ENCODE results near the gene ZNF415.
"Not testable (repeated sequence)": the region's sequence is repeated elsewhere in the genome, so short reads cannot be mapped to it uniquely, and the experiment has no call there.

ZNF415 gene

DNA sequence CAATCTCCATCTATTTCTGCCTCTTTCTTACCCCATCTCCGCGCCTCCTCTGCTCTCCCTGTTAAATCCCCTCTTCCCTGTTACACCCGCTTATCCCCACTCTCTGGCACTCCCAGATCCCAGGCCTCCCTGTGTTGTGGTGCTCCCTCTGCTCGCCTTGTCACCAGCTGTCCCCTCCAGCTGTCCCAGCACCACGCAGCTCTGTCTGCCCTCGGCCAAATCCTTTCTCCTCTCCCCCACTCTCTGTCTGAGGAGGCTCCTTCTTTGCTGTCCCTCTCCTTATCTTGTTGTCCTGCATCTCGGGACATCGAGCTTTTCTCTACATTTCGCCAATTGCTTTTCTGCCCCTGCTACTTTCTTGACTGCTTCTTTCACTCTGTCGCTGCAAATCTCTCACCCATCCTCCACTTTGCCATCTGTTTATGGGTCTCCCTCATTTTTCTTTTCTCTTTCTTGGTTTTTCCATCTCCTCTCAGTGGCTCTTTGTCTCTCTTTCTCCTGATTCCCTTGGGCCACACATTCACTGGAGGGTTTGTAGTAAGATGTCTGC is 30.4 kb downstream of the ZNF415 start:
- DNase-seq: peak; percentile 67

DNA sequence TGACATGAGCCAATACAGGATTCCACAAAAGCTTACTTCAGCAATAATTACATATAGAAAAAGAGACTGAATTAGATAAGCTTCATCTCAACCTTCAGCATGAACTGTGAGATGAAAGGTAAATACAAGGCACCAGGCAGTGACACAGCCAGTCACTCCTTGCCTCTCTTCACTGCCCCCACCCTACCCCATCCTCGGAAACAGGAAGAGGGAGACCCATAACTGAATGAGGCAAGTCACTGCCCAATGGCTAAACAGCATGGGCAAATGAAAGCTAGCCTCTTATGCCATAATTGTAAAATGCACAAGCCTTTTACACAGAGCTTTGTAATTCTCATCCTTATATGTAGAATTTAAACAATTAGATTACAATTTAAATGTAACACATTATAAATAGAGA is 31.2 kb downstream of the ZNF415 start:
- no peak for DNase-seq

DNA sequence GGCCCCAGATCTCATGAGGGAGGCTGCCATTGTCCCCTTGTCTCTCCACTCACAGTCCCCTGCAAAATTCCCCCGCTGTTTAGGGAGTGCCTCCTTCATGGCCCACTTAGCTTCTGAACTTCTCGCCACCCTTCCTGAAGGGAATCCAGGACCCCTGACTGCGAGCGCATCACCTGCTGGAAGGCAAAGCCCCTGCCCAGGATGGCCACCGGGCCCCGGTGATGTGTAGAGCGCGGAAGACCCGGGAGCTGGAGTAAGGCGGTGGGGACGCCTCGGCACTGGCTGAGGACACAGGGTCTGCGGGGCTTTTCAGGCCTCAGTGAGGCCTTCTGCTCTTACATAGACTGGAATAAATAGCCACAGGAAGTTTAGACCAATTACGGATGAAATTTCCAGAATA is 34.1 kb downstream of the ZNF415 start:
- not testable (repeated sequence) for DNase-seq

DNA sequence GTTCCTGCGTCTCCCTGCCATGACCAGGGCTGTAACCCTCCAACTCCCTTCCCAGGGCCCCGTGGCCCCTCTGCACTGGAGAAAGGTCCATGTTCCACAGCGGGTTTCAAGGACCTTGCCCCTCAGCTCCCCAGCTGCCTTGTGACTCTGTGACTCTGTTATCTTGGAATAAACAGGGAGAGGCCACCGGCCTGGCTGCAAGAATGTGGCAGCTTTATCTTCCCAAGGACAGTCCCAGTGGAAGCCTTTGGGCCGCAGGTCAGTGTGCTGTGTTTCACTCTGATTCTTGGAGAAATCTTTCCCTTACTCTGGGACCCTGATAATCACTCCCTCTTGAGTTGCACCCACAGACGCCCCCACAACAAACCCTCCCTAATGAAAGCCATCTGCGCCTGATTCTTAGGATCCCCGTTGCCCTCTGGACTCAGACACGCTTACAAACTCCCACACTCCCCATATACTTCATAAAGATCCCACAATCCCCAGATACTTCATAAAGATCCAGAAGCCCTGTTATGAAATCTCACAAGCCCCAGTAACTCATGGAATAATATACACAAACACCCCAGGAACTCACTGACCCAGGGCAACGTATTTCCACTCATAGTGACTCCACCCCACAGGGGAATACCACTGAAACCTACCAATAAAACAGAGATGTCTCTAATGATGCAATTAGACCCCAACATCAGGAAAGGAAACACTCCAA is 35.6 kb downstream of the ZNF415 start:
- not testable (repeated sequence) for DNase-seq

DNA sequence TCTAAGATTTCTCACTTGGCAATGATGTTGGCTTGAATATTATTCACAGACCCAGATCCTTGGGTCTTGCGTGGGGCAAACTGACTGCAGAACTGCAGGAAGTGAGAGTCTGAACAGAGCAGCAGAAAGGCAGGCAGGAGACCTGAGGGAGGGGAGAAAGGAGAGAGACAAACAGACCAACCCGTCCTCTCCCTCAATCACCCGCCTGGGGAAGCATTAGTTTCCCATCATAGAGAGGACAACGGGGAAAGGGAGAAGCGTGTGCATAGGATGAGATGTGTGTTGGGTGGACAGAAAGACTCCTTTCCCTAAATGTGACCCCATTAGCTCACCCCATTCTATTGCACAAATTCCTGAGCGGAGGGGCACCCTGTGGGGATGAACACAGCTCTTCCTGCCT is 36.1 kb downstream of the ZNF415 start:
- DNase-seq: not testable (repeated sequence)

DNA sequence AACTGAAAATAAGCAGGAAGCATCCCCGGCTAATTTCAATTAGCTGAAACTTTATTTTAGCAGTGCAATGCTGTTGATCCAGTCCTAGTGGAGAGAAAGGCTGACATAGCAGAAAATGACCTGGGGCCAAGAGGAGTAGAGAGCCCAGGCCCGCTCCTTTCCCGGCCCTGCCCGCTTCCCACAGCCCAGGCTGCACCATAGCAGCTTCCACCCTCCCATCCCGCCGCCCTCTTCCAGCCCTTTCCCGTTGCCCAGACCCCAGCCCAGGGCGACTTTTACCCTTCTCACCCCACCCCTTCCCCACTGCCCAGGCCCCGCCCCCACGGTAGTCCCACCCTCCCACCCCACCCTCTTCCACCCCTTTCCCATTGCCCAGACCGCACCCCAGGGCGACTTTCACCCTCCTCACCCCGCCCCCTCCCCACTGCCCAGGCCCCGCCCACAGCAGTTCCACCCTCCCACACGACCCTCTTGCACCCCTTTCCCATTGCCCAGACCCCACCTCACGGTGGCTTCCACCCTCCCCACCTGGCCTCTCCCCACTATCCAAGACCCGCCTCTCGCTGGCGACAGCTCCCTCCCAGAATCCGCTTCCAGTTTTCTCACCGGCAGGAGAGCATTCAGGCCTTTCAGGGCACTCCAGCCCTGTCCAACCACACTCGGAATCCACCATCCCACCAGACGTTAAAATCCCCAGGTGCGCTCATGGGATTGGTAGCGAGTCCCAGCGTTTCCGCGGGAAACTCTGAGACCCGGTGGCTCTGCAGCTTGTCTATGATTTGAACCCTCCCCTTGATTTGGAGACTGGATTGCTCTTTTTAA is 37.7 kb downstream of the ZNF415 start:
- DNase-seq: no peak

DNA sequence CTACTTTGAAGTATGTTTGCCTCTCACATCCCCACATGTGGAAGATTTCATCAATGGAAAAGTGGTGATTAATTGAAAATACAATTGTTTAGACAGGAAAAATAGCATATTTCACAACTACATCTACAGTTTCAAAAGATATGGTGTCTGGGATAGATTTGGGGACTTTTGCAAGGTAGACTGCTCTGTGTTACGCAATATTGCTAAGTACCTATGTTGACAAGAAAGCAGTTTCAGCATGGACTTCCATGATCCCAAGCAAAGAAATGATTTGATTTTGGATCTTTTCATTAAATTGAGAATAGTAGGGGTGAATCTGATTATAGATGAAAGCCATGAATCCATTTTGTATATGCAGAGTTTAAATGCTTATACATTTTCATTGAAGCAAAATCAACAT is 40.0 kb downstream of the ZNF415 start:
- no peak for DNase-seq

DNA sequence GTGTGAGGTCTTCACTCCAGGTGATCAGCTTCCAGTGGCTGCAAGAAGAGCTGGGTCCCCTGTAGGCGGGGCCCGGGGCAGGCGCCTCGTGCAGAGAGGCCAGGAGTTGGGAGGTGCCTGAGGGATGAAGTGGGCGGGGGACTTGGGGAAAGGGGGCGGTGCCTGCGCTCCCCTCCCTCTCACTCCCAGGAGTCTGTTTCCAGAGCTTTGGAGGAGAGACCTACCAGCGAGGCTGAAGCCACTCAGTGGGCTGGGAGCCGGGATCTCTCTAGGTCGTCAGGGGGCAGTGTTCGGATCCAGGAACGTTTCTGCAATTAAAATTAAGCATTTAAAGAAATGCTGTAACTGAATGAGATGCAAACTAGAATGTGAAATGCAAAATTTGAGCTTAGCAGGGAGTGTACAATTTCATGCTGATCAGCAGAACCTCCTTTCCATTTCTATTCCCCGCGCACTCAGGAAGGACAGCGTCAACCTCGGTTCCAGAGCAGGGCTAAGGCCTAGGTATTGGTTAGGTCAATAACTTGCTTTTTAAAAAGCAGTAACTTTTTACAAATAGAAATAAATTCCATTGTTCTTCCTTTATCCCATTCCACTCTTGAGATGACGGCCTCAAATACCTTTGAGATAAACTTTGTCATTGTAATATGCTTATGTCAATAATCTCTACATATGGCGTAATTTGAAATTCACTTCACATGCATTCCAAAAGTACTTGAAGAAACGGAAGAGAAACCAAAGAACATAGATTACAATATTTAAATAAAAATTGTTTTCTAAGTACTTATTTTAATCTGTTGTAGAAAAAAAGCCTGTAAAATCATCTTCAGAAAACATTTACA is 41.1 kb downstream of the ZNF415 start:
- DNase-seq: no peak

DNA sequence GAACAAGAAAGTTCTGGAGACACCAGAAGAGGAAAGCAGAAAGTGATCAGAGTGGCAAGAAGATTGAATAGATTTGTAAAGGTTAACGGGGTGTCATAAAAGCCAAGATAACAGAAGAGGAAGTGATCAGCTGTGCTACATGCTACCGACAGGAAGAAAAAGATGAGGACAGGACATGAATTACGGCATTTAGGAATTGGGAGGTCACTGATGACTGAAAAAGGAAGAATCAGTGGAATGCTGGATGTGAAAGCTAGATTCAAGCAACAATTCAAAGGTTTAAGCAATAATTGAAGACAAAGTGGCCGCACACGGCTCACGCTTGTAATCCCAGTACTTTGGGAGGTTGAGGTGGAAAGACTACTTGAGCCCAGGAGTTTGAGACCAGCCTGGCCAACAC is 44.6 kb downstream of the ZNF415 start:
- DNase-seq: no peak

DNA sequence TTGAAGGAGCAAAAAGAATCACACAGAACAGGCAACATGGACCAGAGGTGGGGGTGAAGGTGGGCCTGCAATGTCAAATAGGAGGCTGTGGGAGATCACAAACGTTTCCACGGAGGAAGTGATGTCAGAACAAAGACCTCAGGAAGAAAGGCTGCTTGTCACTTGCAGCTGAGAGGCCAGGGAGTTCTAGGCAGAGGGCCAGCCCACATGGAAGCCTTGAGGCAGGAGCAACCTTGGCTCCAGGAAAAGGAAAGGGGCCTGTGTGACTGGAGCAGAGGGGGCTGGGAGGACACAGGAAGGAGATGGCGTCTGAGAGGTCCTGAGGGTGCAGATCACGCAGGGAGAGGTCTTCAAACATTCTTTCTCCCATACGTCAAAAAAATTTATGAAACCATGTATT is 45.8 kb downstream of the ZNF415 start:
- DNase-seq: no peak

DNA sequence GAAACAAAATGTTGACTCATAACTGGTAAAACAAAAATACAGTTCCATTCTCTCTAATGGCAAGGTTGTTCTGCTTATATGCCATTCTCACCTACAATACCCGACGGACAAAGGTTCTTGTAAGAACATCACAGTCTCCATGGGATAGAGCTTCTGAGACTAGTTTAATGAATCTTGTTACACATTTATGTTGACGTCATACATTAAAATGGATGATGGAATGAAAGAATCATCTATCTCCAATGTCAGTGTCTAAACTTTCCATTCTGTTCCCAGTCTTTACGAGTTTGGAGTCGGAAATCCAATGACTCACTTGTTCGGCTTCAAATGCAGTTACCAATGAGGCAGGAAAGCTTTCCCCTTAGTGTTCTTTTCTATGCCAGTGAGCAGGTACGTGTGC is 47.2 kb downstream of the ZNF415 start:
- DNase-seq: no peak

DNA sequence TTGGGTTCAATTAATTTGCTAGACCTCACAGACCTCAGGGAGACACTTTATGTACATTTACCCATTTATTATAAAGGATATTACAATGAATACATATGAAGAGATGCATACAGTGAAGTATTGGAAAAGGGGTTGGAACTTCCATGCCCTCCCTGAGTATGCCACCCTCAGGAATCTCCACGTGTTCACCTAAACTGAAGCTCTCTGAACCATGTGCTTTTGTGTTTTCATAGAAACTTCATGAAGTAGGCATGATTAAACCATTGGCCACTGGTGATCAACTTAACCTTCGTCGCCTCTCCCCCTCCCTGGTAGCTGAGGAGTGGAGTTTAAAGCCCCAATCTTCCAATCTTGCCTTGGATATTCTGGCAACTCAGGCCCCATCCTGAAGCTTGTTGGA is 49.8 kb downstream of the ZNF415 start:
- no peak for DNase-seq

DNA sequence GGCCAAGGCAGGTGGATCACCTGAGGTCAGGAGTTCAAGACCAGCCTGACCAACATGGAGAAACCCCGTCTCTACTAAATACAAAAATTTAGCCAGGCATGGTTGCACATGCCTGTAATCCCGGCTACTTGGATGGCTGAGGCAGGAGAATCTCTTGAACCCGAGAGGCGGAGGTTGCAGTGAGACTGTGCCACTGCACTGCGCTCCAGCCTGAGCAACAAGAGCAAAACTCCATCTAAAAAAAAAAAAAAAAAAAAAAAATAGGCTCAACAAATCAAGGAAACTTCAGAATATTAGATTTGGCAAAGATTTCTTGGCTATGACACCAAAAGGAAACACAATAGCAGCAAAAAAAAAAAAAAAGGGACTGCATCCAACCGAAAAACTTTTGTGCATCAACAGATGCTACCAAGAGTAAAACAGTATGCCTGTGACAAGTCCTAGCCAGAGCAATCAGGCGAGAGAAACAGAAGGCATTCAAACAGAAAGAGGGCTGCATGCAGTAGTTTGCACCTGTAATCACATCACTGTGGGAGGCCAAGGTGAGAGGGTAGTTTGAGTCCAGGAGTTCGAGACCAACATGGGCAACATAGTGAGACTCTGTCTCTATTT is 53.3 kb downstream of the ZNF415 start:
- DNase-seq: no peak

DNA sequence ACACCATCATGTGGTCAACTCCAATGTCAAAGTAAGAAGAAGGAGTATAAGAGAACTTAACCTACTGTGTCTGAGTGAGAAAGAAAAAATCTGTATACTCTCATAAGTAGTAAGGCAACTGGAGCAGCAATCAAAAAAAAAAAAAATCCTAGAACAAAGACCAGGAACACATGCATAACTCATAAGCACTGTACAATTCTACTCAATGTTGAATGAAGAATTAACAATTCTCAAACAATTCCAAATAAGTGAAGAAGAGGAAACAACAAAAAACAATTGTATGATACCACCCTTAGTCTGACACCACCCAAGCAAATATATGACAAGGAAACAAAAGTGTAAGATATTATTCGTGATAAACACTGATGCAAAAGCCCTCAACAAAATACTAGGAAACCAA is 54.0 kb downstream of the ZNF415 start:
- no peak for DNase-seq

DNA sequence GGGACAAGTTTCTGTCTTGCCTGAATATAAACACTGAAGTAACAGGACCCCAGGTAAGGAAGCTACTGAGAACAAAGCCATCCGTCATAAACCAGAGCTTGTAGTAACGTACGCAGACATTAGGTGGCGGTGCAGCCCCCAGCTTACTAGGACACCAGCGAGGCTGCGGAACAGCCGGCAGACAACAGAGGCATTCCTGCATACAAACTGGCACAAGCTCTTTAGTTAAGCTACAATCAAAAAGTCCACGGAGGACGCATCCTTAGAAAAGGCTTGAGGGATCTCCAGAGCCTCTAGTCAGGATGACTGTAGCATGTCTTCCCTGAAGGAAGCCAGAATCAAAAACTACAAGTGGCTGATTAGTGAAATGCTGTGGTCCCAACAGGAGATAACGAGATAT is 55.7 kb downstream of the ZNF415 start:
- DNase-seq: peak; percentile 90

DNA sequence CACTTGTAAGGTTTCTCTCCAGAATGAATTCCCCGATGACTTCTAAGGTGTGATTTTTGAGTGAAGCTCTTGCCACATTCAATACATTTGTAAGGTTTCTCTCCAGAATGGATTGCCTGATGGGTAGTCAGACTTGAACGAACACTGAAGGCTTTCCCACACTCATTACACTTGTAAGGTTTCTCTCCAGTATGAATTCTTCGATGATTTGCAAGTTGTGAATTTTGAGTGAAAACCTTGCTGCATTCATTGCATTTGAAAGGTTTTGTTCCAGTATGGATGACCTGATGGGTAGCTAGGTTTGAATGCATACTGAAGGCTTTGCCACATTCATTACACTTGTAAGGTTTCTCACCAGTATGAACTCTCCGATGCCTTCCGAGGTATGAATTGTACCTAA is 63.9 kb downstream of the ZNF415 start:
- DNase-seq: no peak

DNA sequence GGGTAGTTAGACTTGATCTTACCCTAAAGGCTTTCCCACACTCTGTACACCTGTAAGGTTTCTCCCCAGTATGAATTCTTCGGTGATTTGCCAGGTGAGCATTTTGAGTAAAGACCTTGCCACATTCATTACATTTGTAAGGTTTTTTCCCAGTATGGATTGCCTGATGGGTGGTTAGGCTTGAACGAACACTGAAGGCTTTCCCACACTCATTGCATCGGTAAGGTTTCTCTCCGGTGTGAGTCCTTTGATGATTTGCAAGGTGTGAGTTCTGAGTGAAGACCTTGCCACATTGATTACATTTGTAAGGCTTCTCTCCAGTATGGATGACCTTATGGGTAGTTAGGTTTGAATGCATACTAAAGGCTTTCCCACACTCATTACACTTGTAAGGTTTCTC is 64.5 kb downstream of the ZNF415 start:
- no peak for DNase-seq

DNA sequence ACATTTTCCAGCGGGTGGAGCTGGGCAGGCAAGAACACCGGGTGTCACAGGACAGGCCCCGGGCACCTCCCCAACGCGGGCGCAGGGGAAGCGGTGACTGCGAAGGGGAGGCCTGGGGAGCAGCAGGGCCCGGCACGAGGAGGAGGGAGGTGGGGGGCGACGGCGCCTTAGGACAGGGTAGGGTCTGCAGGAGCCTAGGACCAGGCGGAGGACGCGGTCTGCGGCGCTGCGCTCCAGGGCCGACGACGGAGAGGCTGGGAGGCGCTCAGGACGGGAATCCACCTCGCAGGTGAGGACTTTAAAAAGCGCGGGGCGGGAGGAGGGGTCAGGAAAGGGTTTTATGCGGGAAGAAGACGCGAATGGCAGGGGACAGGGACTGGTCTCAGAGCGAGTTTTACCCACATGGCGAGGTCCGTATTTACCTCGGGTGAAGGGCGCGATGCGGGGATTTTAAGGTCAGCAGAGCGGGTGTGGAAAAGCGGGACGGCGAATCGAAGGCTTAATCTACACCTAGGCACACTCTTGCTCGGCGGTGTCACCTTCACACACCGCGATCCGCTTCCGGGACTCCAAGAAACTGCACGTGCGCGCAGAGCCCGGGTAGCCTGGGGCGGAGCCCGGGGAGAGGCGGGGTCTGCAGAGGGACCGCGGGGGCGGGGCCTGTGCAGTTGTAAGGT is 74.7 kb downstream of the ZNF415 start:
- DNase-seq: peak; percentile 63

Measured in eye (tissue), 1 donor.